Stimulated activated CD8-positive, alpha-beta memory T cell treated with anti-CD3 and anti-CD28 coated beads, Interleukin-7, amount 100 ng/mL, for 1 hour (primary cell): Measurements from ENCODE around the gene CDH23.

Experiments used
- DNase-seq, 2 donors: peaks; one replicate each; pipeline ENCODE4 v3.0.0-alpha.2; 2020; ENCODE audit warnings: low read depth in 2 of 2

Gene CDH23

GRCh38 chr10:71423250-71423649, 26.5 kb downstream of the CDH23 start:
- DNase-seq: no peak

DNA sequence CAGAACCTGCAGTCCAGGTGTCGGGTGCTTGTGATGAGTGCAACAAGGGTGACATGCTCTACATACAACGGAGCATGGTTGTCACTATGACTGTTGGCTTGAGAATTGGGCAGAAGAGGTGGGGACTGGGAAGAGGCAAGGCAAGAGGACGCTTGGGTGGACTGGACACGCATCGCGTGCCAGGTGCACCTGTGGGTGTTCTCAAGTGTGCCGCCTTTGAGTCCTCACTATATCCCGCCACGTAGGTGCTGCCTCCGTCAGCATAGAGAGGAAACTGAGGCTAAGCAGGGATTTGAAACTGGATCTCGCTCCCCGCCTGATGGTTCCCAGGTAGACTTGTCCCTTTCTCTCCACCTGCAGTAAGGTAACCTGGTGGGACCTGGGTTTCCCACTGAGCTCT, 27.2 kb downstream of the CDH23 start:
- no peak for DNase-seq

DNA sequence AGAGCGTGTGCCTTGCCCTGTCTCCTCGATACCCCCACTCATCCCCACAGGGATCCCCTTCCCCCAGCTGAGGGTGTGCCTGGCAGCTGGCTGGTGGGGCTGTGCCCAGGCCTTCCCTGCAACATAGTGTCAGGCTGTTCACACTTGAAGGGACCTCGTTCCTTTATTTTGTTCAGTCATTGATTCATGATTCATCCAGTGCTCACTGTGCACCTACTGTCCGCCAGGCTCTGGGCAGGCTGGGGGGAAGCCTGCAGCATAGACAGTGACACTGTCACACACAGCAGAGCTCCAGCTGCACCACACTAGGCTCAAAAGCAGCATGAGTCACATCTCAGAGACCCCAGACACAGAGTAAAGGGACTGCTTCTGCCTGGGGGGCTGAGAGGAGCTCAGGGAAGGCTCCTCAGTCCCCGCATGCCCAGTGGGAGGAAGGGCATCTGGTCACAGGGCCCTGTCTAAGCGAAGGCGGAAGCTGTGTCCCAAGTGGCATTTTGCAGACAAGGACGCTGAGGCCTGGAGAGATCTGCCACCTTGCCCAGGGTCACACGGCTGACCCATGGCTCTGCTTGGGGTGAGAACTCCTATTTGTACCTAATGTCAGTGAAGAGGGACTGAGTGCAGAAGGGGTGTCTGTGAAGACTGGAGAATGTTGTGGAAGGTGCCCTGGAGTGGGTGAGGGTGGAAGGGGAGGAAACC, 27.9 kb downstream of the CDH23 start:
- no peak for DNase-seq

DNA sequence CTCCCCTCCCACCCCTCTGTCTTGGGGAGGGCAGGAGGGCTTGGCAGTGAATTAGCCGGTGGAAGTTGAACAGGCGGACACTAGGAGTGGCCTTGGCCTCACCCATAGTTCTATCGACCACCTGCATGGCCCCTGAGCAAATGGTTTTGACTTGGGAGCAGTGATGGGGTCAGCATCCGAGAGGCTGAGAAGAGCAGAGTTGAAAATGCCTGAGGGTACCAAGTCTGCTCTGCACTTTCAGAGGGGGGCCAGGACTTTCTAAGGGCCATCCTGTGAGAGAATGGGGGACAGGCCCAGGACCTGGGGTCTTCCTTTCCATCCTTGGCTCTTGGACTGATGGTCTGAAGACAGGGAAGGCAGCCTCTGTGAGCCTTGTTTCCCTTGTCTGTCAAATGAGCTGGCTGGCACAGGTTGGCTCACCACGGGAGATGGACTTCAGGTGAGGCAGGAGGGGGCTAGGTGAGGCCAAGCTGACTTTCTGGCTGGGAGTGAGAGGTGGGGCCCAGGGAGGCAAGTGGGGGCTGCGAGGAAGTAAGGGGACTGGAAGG, 29.4 kb downstream of the CDH23 start:
- DNase-seq: no peak

DNA sequence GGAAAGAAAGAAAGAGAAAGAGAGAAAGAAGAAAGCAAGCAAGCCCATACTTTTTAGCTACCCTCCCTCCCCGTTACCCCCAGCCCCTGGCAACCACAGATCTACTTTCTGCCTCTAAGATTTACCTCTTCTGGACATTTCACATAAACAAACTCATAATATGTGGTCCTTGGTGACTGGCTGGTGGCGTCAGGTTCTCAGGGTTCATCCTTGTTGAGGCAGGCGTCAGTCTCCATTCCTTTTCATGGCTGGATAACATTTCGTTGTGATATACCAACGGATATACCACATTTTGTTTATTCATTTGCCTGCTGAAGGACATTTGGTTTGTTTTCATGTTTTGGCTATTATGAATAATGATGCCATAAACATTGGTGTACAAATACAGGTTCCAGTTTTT, 30.5 kb downstream of the CDH23 start:
- no peak for DNase-seq

GRCh38 chr10:71429304-71429703, 32.6 kb downstream of the CDH23 start:
- DNase-seq: no peak

- no peak for DNase-seq
These were observed 33.2 kb downstream of the CDH23 start for GRCh38 chr10:71429929-71430328.

DNA sequence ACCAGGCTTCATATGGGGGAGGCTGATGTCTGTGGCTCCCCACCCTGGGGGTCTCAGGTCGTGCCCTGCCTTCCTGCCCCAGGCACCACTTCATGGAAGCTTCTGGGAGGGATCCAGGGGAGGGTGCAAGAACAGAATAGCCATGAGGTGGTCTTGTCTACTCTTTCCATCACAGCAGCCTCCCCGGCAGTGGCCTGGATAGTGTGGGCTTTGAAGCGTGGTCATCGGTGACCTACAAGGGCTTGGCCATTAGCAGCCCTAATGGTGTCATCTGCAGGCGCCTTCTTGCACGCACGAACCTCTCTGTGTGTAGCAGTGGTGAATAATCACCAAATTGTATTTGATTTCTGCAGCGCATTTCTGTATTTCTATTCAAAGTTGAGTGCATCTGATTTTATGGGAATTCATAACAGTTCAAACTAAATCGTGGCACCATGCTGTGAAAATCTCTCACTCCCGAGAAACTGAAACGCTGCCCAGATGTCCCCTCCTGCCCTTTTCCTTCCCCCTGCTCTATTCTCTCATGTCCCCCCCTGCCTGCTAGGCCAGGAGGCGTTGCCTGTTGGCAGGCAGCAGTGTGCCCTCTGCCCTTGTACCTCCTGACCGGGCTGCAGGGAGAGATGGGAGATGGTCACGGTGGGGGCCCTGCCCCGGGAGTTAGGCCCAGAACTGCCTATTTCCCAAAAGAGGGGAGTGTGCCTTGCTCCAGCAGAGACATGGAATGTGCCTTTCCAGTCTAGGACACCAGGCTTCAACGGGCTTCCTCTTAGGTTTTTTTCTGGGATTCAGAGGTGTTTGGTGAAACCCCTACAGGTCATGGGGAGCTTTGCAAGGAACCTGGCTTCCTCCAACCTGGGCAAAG, 34.8 kb downstream of the CDH23 start:
- no peak for DNase-seq

- no peak for DNase-seq
These were observed 35.6 kb downstream of the CDH23 start for GRCh38 chr10:71432101-71432905.

DNA sequence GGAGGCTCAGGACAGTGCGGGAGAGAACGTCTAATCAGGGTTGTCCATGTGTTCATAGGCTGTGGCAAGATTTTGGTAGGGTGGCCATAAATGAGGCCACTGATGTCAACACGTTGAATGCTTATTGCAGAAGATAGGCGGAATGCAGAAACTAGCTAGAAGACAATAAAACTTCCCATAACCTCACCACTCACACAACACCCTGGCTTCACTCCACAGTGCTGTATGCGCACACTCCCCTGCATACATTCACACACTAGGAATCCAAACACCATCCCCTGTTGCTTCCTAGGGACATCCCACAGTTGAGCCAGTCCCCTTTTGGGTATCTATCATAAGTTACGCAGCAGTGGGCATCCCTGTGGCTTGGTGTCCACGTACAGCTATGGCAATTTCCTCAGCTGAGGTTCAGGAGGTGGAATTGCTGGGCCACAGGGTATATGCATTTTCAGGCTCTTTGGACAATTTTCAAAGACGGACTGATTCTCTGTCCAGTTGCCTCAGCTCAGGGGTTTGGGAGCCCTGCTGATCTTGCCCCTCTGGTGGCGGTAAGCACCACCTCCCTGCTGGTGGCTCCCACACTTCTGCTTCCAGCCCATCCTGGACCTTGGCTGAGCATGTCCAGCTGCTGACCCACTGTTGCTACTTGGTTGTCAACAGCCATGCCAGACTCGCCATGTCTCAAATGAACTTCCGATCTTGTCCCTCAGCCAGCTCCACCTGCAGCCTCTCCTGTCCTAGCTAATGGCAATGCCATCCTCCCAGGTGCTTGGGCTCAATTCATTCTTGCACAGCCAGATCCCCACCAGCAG, 36.4 kb downstream of the CDH23 start:
- DNase-seq: no peak

- DNase-seq: no peak
These were observed 37.3 kb downstream of the CDH23 start for GRCh38 chr10:71433768-71434744.

DNA sequence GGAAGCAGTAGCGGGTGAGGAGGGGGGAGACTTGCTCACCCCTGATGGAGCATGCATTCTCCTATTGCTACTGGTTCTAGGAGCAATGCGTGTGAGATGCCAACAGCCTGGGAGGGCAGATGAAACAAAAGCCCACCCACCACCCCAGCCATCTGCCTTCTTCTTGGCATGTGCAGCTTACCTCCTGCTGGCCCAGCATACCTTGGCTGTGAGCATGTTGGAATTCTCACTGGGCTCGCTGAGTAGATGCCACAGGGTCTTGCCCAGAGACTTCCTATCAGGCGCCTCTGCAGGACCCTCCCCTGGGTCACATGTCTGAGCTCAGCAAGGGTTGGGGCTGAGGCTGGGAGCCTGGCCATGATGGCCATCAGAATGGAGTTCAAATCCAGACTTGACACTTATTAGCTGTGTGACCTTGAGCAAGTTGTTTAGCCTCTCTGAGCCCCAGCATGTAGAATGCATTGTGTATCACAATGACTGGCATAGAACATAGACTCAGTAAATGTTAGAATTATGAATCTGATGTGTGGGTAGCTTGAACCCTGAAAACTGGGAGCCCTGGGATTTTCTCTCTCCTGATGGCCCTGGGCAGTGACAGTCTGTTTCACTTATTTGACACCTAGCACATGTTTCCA, 38.2 kb downstream of the CDH23 start:
- no peak for DNase-seq

GRCh38 chr10:71435571-71436267, 39.0 kb downstream of the CDH23 start:
- no peak for DNase-seq

DNA sequence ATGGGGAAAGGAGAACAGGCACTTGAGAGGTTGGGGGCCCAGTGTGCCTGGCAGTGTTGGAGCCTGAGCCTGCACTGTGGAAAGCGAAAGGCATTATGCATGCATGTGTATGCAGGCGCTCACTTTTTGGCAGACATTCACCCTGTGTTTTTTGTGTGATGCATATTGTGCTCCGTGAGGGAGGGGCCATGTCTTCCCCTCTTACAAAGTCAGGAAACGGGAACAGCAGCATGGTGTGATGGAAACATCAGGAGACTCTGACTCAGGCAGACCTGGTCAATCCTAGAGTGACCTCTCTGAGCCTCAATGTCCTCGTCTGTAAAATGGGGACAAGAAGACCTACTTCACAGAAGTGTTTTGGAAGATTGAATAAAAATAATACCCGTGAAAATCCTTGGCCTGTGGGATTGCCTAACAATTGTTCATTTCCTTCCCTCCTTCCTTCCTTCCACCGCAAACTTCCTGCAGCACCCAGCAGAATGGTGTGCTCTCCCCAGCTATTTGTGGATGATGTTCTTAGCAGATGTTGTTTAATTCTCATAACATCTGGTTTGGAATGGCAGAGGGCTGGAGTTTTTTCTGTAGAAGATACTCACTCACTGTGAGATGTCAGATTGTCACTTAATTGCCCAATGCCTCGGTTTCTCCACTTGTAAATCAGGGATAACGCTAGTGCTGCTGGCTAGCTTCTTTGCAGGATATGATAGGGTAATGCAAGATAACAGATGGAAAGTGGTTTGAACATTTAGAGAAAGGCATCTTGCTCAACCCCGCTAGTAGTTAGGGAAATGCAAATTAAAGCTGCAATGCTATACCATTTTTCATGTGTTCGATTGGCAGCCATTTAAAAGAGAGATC, 39.8 kb downstream of the CDH23 start:
- DNase-seq: no peak

GRCh38 chr10:71437537-71438092, 40.9 kb downstream of the CDH23 start:
- DNase-seq: no peak

DNA sequence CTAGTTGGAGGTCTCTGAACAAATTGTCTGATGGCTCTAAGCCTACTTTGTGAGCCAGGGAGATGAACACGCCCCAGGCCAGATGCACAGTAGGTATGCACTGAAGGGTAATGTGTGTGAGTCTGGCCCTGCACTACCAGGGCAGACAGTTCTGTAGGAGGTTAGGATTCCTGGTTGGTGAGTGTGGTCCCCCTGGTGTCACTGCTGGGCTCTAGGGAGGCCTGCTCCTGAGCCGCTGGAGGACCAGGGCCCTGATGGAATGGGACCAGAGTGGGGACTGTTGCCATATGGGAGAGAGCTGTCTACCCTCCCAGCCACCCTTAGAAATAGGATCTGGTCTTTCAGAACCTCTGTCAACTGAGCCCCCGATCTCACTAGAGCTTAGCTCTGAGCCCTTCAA, 42.0 kb downstream of the CDH23 start:
- DNase-seq: no peak

- no peak for DNase-seq
These were observed 43.1 kb downstream of the CDH23 start for GRCh38 chr10:71439670-71440425.
